ENCODE results near the gene PIK3C3.
"Not testable (repeated sequence)": the region's sequence is repeated elsewhere in the genome, so short reads cannot be mapped to it uniquely, and the experiment has no call there.

The PIK3C3 gene

GRCh38 chr18:42080340-42080739 lies 125.3 kb downstream of the PIK3C3 start:
- no peak for DNase-seq

GRCh38 chr18:42082415-42083234 lies 127.6 kb downstream of the PIK3C3 start:
- DNase-seq, result no peak

GRCh38 chr18:42086288-42086687 lies 131.3 kb downstream of the PIK3C3 start:
- no peak for DNase-seq

GRCh38 chr18:42087235-42087634 lies 132.2 kb downstream of the PIK3C3 start:
- no peak for DNase-seq

- DNase-seq, result no peak
Observed at GRCh38 chr18:42087876-42088275, 132.8 kb downstream of the PIK3C3 start.

DNA sequence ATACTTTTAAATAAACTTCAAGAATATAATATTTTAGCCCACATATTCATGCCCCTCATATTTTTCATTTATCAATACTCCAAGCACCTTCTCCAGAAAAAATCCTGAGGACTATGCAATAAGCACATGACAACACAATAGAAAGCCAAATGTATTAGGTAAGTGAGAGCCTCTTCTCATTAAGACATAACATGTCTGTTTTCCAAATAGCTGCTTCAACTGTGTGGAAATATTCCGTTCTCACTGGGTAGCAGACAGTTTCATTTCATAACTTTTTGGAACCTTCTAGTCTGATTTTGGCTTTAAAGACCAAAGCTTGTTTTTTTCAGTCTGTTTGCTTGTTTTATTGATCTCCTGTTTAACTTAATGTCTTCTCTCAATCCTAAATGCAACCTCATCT lies 137.8 kb downstream of the PIK3C3 start:
- DNase-seq, result no peak

DNA sequence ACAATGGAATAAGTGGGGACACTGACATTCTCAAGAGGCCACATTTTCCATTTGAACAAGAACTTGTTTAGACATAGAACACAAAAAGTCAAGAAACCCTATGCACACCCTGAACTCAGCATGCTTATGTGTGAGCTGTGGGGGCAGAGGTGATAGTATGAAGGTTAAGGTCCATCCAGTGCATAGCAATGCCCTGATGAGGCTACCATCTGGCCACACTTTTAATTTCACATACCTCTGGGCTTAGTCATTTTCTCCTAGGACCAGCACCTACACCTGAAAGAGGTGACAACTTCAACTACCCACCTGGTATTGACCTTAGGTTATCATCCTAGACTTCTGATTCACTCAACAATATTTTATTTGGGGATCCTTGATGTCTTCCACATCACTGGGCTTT lies 139.8 kb downstream of the PIK3C3 start:
- DNase-seq, result no peak

DNA sequence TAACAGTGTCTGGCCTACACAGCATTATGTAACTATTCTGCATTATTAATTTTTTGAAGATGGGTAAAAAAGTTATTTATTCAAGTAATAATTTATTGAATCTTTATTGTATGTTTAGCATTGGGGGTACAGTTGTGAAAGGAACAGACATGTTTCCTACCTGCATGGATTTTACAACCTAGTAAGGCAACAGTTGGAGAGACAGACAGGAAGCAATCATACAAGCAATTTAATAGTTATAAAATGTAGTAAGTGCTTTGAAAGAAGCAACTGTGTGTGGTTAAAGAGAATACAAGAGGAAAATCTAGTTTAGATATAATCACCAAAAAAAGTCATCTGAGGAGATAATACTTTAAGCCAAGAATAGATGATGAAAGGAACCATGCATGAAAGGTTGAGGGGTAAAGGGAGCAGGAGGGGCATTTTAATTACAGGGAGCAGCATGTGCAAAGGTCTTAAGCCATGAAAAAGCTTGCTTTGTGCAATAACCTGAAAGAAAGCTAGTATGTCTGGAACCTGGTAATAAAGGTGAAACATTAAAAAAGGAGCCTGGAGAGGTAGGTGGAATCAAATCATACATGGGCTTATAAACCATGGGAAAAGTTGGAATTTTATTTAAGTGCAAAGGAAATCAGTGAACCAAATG lies 140.8 kb downstream of the PIK3C3 start:
- DNase-seq, result no peak

- no peak for DNase-seq
Observed at GRCh38 chr18:42100248-42100647, 145.2 kb downstream of the PIK3C3 start.

- no peak for DNase-seq
Observed at GRCh38 chr18:42100911-42101310, 145.9 kb downstream of the PIK3C3 start.

DNA sequence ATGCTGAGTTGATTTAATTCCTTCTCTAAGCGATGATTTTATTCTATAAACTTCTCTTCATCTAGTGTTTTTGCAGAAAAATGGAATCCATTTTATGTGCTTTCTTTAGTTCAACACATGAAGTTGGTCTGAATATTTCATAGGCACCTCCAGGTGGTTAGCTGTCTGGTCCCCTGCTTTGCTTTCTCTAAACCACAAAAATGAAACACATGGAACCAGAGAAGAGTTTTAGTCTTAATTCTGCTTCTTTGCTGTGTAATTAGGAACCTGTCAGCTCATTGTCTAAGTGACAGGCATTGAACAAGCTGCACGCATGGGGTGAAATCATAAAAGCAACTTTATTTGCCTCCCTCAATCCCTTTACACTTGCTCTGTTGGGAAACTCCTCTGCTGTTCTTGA lies 150.4 kb downstream of the PIK3C3 start:
- DNase-seq, result no peak

- DNase-seq, result no peak
Observed at GRCh38 chr18:42106784-42107183, 151.8 kb downstream of the PIK3C3 start.

- no peak for DNase-seq
Observed at GRCh38 chr18:42107287-42107686, 152.3 kb downstream of the PIK3C3 start.

DNA sequence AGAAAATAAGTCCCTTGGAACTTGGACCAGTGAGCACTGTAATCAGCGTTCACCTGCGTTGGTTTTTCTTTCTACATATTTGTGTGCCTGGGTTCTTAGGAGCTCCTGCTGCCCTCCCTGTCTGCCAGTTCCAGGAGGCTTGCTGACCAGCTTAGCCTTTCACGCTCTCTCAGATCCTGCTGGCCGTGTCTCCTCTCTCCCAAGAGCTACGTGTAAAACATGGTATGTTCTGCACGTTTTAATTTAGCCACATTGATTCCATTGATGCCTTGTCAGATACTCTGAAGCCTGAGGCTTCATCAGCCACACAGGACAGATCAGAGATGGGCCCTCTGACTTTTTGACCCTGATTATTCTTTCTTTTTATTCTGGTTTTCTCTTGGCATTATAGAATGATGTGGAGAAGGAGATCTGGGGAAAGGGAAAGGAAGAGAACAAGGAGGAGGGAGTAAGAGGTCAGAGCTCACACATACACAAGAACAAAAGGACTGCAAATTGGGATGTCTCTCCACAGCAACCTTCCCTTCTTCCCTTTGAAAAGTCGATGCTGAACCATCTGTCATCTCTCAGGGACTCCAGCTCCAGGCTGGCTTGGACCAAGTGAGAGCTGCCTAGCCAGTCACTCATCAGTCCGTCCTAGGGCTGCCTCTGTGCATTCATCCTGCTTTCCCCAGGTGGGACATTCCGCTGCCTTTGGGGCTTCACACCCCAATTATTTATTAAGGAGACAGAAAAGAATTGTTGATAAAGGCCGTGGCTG lies 152.8 kb downstream of the PIK3C3 start:
- no peak for DNase-seq

- not testable (repeated sequence) for DNase-seq
Observed at GRCh38 chr18:42112147-42112546, 157.1 kb downstream of the PIK3C3 start.

DNA sequence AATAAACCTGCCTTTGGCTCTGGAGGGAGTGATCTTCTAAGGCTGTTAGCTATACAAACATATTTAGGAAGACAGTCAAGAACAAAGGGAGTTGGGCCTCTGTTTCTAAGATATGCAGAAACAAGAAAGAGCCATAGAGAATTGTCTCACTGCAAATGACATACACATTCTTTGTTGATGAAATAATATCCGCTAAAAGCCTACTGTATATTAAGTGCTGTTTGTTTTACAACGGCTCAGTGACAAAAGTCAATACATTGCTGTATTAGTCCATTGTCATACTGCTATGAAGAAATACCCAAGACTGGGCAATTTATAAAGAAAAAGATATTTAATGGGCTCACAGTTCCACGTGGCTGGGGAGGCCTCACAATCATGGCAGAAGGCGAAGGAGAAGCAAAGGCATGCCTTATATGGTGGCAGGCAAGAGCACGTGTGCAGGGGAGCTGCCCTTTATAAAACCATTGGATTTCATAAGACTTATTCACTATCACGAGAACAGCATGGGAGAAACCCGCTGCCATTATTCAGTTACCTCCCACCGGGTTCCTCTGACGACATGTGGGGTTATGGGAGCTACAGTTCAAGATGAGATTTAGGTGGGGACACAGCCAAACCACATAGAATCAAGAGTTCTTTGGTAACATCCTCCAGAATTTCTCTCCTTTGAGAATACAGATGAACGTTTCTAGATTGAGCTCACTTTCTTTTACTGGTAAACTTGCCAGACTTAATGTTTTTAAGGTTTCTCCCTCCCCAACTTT lies 157.8 kb downstream of the PIK3C3 start:
- DNase-seq, result no peak

- DNase-seq, result no peak
Observed at GRCh38 chr18:42113529-42114191, 158.6 kb downstream of the PIK3C3 start.

- DNase-seq, result peak; percentile 44 to 59
Observed at GRCh38 chr18:42114310-42114943, 159.4 kb downstream of the PIK3C3 start.

DNA sequence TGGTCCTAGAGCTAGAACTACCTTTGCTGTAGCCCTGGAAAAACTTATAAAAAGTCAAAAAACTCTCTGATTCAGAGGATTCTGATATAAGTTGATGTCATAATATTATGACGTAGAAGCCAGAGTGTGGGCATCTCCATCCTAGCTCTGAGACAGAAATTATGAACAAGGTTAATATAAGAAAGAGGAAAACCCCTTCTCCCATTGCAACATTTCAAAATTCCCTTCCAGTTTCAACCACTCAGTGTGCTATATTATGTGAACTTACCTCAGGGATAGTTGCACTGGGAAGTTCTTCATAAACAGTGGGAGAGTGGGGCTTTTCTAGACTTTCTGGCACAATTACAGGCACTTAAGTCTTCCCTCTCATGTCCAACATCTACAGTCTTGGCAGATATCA lies 171.6 kb downstream of the PIK3C3 start:
- no peak for DNase-seq

DNA sequence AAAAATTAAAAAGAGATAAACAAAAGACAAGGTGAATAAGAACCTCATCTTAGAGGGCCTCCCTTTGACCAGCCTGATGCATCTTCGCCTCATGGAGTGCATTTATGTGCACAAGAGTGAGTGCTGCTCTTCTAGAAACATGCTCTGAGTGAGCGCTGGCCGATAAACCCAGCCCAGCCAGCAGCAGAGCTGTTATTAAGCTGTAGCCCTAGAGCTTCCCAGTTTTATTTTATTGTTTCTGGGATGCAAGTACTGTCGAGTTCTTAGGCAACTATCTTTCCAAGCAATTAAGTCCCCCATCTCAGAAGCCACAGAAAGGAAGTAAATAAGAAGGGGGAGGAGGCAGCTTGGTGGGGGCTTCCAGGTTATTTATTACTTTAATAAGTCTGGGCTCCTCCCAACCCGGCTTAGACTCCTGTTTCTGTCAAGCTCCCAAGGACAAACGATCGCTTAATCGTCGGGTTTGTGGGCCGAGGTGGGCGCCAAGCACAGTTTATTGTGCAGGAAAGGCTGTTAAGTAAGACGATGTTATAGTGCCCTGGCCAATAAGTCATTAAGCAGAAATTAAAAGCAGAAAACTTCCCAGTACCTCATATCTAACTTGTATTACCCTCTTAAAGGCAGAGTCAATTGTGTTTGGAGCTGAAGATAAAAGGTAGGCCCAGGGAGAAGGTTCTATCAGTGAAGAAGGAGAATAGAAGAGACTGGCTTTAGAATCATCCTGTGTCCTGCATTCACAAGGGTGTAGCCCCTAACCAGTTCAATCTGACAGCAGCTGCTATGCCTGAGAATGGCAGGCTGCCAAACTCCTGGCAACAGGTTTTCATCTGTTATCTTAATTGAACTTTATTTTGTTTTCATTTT lies 176.3 kb downstream of the PIK3C3 start:
- no peak for DNase-seq

DNA sequence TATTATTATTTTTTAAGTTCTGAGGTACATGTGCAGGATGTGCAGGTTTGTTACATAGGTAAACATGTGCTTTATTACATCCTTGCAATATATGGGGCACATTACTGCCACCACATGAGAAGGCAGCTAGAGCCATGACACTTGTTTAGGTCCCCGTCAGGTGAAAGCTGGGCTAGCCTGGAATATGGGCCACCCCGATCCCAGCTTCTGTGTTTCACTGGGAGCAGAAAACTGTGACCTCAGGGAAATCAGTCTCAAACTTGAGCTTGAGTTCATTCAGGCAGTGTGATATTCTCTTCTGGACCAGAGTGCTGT lies 176.9 kb downstream of the PIK3C3 start:
- no peak for DNase-seq
